Esophagus squamous epithelium (tissue), 4 donors: ENCODE data around the gene RAB36.

Source experiments
- POLR2A ChIP-seq, 4 donors: fragments of 450-650 bp; IDR thresholded peaks; one replicate each; pipeline ENCODE4 v1.6.1; 2017; ENCODE audit warnings: antibody characterized with exemption in 4 of 4, mild to moderate bottlenecking in 4 of 4, moderate library complexity in 3 of 4
- TF ChIP-seq, protein P1 (sequence below), 6 experiments: fragments of 450-650 bp in 4 of 6; fragments of 200-600 bp in 2 of 6; sonication (generic) in 2 of 6; IDR thresholded peaks; one replicate each; pipeline ENCODE4 v1.5.1; 2016 to 2019; ENCODE audit warnings: antibody characterized with exemption in 6 of 6, mild to moderate bottlenecking in 4 of 6, moderate library complexity in 4 of 6

DNA sequence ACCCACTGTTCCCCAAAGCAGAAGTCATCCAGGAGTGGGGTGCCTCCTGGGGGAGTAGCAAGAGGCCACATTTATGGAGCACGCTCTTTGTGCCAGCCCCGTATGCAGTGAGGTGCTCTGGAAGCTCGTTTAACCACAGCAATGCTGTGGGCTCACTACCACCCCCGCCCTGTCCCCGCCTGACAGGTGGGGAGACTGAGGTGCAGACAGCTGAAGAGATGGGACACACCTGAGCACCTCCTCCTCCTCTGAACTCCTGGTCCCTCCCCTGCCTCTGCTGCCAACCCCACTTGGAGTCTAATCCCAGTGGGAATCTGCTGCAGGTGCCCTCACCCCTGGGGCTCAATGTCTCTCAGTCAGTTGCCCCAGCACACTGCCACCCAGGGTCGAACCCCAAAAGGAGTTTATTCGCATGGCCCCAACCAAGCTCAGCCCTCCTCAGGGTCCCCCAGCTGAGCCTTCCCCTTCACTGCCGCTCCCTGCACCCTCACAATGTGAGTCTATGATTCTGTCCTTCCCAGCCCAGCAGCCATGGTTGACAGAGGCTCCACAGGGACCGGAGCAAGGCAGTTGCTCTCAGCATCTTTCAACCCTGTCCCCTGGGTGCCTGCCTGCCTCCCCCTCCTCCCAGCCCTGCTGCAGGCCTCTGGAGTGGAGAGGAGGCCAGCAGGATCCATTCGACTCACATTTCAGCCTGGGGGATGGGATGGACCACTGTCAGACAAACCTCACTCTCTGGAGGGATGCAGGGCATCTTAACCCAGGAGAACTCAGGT is 21.8 kb downstream of the RAB36 start:
- TF ChIP-seq, protein P1, sequence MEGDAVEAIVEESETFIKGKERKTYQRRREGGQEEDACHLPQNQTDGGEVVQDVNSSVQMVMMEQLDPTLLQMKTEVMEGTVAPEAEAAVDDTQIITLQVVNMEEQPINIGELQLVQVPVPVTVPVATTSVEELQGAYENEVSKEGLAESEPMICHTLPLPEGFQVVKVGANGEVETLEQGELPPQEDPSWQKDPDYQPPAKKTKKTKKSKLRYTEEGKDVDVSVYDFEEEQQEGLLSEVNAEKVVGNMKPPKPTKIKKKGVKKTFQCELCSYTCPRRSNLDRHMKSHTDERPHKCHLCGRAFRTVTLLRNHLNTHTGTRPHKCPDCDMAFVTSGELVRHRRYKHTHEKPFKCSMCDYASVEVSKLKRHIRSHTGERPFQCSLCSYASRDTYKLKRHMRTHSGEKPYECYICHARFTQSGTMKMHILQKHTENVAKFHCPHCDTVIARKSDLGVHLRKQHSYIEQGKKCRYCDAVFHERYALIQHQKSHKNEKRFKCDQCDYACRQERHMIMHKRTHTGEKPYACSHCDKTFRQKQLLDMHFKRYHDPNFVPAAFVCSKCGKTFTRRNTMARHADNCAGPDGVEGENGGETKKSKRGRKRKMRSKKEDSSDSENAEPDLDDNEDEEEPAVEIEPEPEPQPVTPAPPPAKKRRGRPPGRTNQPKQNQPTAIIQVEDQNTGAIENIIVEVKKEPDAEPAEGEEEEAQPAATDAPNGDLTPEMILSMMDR (IDR thresholded peaks at IDR 0.05): no peak
- TF ChIP-seq POLR2A (IDR thresholded peaks at IDR 0.05): no peak
